Neural cell (in vitro differentiated cells): Measurements from ENCODE around the gene DOK6. TPM values are rescaled to one million over a fixed set of nuclear protein-coding genes. Genes with fewer than 3 reads are reported as not detected.

ENCODE experiments used
- H2AFZ ChIP-seq: fragments of 200-600, 300-800 bp; sonication (generic), shearing (Covaris generic); 2 replicates; pipeline ENCODE4 v1.6.0; 2014; ENCODE audit warnings: low read depth, mild to moderate bottlenecking, antibody characterized with exemption, low read length, moderate library complexity
- H3F3A ChIP-seq: fragments of 200-600 bp; shearing (Covaris generic); 2 replicates; pipeline ENCODE4 v1.6.1; 2016; ENCODE audit warnings: mild to moderate bottlenecking, moderate library complexity, mixed read lengths, antibody characterized with exemption, low read length; ENCODE audit not compliant: insufficient read depth, poor library complexity, severe bottlenecking
- H3K27ac ChIP-seq: fragments of 200-600, 300-800 bp; sonication (generic), shearing (Covaris generic); 2 replicates; pipeline ENCODE4 v1.5.1; 2014; ENCODE audit warnings: mild to moderate bottlenecking, low read length, moderate library complexity
- H3K27me3 ChIP-seq: fragments of 300-800, 200-600 bp; sonication (generic), shearing (Covaris generic); 2 replicates; pipeline ENCODE4 v1.6.0; 2014; ENCODE audit warnings: mild to moderate bottlenecking, low read depth, low read length, moderate library complexity; ENCODE audit not compliant: insufficient read depth
- H3K36me3 ChIP-seq: fragments of 300-800, 200-600 bp; sonication (generic), shearing (Covaris generic); 2 replicates; pipeline ENCODE4 v1.5.1; 2014; ENCODE audit warnings: mild to moderate bottlenecking, antibody characterized with exemption, low read length, moderate library complexity; ENCODE audit not compliant: insufficient read depth
- H3K4me2 ChIP-seq: fragments of 300-800, 200-600 bp; sonication (generic), shearing (Covaris generic); 2 replicates; pipeline ENCODE4 v1.6.0; 2014; ENCODE audit warnings: mild to moderate bottlenecking, low read length
- H3K4me3 ChIP-seq: fragments of 300-800, 200-600 bp; sonication (generic), shearing (Covaris generic); 2 replicates; pipeline ENCODE4 v1.5.1; 2014; ENCODE audit warnings: mild to moderate bottlenecking, low read length, moderate library complexity
- H3K79me2 ChIP-seq: fragments of 200-600 bp; shearing (Covaris generic); replicated peaks from 2 replicates; pipeline ENCODE4 v1.6.0; 2014; ENCODE audit warnings: mild to moderate bottlenecking, low read length, moderate library complexity; ENCODE audit not compliant: insufficient read depth
- H3K9ac ChIP-seq: fragments of 300-800, 200-600 bp; sonication (generic), shearing (Covaris generic); 2 replicates; pipeline ENCODE4 v1.6.1; 2016; ENCODE audit warnings: mild to moderate bottlenecking, low read length, mixed read lengths
- H3K9me2 ChIP-seq: fragments of 200-600 bp; shearing (Covaris generic); 2 replicates; pipeline ENCODE4 v1.6.1; 2016; ENCODE audit warnings: mild to moderate bottlenecking, low read length, mixed read lengths; ENCODE audit not compliant: insufficient read depth
- H3K9me3 ChIP-seq: fragments of 200-600, 300-800 bp; sonication (generic), shearing (Covaris generic); 2 replicates; pipeline ENCODE4 v1.6.1; 2016; ENCODE audit warnings: mild to moderate bottlenecking, mixed run types, low read length, moderate library complexity, mixed read lengths
- H4K20me1 ChIP-seq: fragments of 200-600 bp; shearing (Covaris generic); 2 replicates; pipeline ENCODE4 v1.6.1; 2016; ENCODE audit warnings: mild to moderate bottlenecking, mixed run types; ENCODE audit not compliant: insufficient read depth
- EP300 ChIP-seq: fragments of 450-650 bp; conservative IDR thresholded peaks from 2 replicates; pipeline ENCODE4 v1.6.1; 2014; ENCODE audit warnings: antibody characterized with exemption, mild to moderate bottlenecking, moderate library complexity; ENCODE audit not compliant: poor library complexity, severe bottlenecking
- EZH2 ChIP-seq: fragments of 200-600, 300-800 bp; shearing (Covaris generic), sonication (generic); IDR thresholded peaks from 2 replicates; pipeline ENCODE4 v1.6.1; 2014; ENCODE audit warnings: antibody characterized with exemption, low read length, borderline replicate concordance, mild to moderate bottlenecking; ENCODE audit not compliant: insufficient read depth, poor library complexity, severe bottlenecking
- MXI1 ChIP-seq: fragments of 450-650 bp; conservative IDR thresholded peaks from 2 replicates; pipeline ENCODE4 v1.6.1; 2014; ENCODE audit warnings: antibody characterized with exemption, mild to moderate bottlenecking; ENCODE audit not compliant: poor library complexity, severe bottlenecking
- POLR2AphosphoS5 ChIP-seq: IDR thresholded peaks from 2 replicates; pipeline ENCODE4 v1.6.1; 2012
- RAD21 ChIP-seq: fragments of 450-650 bp; conservative IDR thresholded peaks from 2 replicates; pipeline ENCODE4 v1.6.1; 2014; ENCODE audit warnings: antibody characterized with exemption, mild to moderate bottlenecking, moderate library complexity
- SMC3 ChIP-seq: fragments of 450-650 bp; conservative IDR thresholded peaks from 2 replicates; pipeline ENCODE4 v1.6.1; 2014; ENCODE audit warnings: antibody characterized with exemption, mild to moderate bottlenecking, moderate library complexity; ENCODE audit not compliant: poor library complexity
- TAF1 ChIP-seq: IDR thresholded peaks from 2 replicates; pipeline ENCODE4 v1.6.1; 2012; ENCODE audit warnings: low read depth
- polyA plus RNA-seq: library from polyadenylated mRNA; depleted of rRNA; stranded (reverse); fragments of >200 nt; gene quantifications from 2 replicates; pipeline ENCODE4 v1.2.3, GENCODE V29; 2014
- TF ChIP-seq, protein P1 (sequence below): IDR thresholded peaks from 2 replicates; pipeline ENCODE4 v1.6.1; 2012; ENCODE audit warnings: borderline replicate concordance
- TF ChIP-seq, protein P2 (sequence below): fragments of 450-650 bp; IDR thresholded peaks from 2 replicates; pipeline ENCODE4 v1.5.1; 2014; ENCODE audit warnings: antibody characterized with exemption, mild to moderate bottlenecking, moderate library complexity; ENCODE audit not compliant: poor library complexity, severe bottlenecking

The DOK6 gene
- polyA plus RNA-seq, 1 donor from 2014 or later: 9.7 TPM

DNA sequence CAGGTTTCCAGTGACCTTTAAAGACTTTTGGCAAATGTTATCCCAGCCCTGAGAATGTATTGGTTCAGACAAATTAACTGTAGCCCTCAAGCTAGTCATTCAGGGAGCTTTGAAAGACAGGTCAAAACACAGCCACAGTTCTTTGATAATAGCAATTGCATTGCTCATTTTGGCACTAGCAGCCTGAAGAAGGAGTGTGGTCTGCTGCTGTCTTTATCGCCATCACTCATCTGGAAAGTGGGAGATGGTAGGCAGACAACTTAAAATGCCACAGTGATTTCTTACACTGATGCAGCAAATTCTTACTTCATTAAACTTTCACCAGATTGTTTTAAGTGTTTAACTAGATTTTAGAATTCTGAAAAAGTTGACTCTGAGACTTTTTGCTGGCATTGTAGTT, 47.2 kb downstream of the DOK6 start:
- H3K36me3 ChIP-seq: no peaks in the 10 kb centered on the region
- H3K4me2 ChIP-seq: no peak overlapping the region
- H3K9ac ChIP-seq: no peak overlapping the region
- no peaks in the 10 kb centered on the region for H3K9me2 ChIP-seq
- no peak overlapping the region for H3K27ac ChIP-seq
- H4K20me1 ChIP-seq: no peaks in the 10 kb centered on the region
- H3F3A ChIP-seq: no peaks in the 10 kb centered on the region
- no peaks in the 10 kb centered on the region for H3K27me3 ChIP-seq
- TF ChIP-seq SMC3 (no peak), POLR2AphosphoS5 (no peak), EP300 (no peak), RAD21 (no peak), EZH2 (no peak), MXI1 (no peak), TAF1 (no peak)
- TF ChIP-seq, protein P1, sequence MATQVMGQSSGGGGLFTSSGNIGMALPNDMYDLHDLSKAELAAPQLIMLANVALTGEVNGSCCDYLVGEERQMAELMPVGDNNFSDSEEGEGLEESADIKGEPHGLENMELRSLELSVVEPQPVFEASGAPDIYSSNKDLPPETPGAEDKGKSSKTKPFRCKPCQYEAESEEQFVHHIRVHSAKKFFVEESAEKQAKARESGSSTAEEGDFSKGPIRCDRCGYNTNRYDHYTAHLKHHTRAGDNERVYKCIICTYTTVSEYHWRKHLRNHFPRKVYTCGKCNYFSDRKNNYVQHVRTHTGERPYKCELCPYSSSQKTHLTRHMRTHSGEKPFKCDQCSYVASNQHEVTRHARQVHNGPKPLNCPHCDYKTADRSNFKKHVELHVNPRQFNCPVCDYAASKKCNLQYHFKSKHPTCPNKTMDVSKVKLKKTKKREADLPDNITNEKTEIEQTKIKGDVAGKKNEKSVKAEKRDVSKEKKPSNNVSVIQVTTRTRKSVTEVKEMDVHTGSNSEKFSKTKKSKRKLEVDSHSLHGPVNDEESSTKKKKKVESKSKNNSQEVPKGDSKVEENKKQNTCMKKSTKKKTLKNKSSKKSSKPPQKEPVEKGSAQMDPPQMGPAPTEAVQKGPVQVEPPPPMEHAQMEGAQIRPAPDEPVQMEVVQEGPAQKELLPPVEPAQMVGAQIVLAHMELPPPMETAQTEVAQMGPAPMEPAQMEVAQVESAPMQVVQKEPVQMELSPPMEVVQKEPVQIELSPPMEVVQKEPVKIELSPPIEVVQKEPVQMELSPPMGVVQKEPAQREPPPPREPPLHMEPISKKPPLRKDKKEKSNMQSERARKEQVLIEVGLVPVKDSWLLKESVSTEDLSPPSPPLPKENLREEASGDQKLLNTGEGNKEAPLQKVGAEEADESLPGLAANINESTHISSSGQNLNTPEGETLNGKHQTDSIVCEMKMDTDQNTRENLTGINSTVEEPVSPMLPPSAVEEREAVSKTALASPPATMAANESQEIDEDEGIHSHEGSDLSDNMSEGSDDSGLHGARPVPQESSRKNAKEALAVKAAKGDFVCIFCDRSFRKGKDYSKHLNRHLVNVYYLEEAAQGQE: no peak
- TF ChIP-seq, protein P2, sequence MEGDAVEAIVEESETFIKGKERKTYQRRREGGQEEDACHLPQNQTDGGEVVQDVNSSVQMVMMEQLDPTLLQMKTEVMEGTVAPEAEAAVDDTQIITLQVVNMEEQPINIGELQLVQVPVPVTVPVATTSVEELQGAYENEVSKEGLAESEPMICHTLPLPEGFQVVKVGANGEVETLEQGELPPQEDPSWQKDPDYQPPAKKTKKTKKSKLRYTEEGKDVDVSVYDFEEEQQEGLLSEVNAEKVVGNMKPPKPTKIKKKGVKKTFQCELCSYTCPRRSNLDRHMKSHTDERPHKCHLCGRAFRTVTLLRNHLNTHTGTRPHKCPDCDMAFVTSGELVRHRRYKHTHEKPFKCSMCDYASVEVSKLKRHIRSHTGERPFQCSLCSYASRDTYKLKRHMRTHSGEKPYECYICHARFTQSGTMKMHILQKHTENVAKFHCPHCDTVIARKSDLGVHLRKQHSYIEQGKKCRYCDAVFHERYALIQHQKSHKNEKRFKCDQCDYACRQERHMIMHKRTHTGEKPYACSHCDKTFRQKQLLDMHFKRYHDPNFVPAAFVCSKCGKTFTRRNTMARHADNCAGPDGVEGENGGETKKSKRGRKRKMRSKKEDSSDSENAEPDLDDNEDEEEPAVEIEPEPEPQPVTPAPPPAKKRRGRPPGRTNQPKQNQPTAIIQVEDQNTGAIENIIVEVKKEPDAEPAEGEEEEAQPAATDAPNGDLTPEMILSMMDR: no peak
- H3K4me3 ChIP-seq: no peak overlapping the region
- no peaks in the 10 kb centered on the region for H3K9me3 ChIP-seq
- H2AFZ ChIP-seq: no peak overlapping the region
- no peaks in the 10 kb centered on the region for H3K79me2 ChIP-seq

DNA sequence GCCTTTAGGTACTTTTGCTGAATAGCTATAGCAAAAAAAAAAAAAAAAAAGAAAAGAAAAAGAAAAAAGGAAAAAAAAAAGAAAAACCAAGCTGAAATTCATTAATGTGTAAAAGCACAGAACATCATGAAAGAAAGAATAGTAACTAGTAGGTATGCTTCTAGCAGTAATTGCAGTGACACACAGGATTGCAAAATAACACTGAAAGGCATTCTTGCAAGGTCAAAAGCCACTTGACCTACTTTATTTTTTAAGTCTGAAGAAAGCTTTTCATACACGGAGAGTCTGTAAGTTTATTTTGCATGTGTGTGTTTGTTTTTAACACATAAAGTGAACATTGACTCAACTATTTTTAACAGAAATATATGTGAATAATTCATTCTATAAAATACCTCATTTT, 54.4 kb downstream of the DOK6 start:
- Histone ChIP-seq H3K27ac (no peak overlapping the region), H3K27me3 (no peaks in the 10 kb centered on the region), H3K4me3 (no peak overlapping the region), H2AFZ (no peak overlapping the region), H3K36me3 (no peaks in the 10 kb centered on the region), H3K9me3 (no peaks in the 10 kb centered on the region), H3K79me2 (no peaks in the 10 kb centered on the region), H3F3A (no peaks in the 10 kb centered on the region), H4K20me1 (no peaks in the 10 kb centered on the region), H3K4me2 (no peak overlapping the region), H3K9me2 (no peaks in the 10 kb centered on the region), H3K9ac (no peak overlapping the region)
- TF ChIP-seq EP300 (no peak), RAD21 (no peak), MXI1 (no peak), TAF1 (no peak), SMC3 (no peak), EZH2 (no peak), POLR2AphosphoS5 (no peak)
- TF ChIP-seq, protein P1: no peak
- TF ChIP-seq, protein P2: no peak
